Calu3 (cell line): ENCODE data around the gene HTR7. TPM values are rescaled to one million over a fixed set of nuclear protein-coding genes. Genes with fewer than 3 reads are reported as not detected.
"Not testable (repeated sequence)": the region's sequence is repeated elsewhere in the genome, so short reads cannot be mapped to it uniquely, and the experiment has no call there.

ENCODE experiments used
- BruUV-seq: library from RNA; stranded (reverse); fragments of 400-500 nt; replicated peaks from 2 replicates; lab custom pipeline; 2021; lab: Mats Ljungman, UMichigan
- CTCF ChIA-PET: fragments of 300-600 bp; sonication (Branson Sonifier 250); formaldehyde crosslinking; loops from one replicate; lab custom pipeline; 2022; ENCODE audit warnings: antibody characterized with exemption; lab: Charles Lee
- DNase-seq: peaks from one replicate; pipeline ENCODE4 v3.0.0; 2022
- H3K27ac Mint-ChIP-seq: one replicate; pipeline ENCODE4 v1.8.0; 2022; ENCODE audit warnings: mixed read lengths; ENCODE audit not compliant: unreplicated experiment
- H3K27me3 Mint-ChIP-seq: one replicate; pipeline ENCODE4 v1.8.0; 2022; ENCODE audit warnings: mixed read lengths; ENCODE audit not compliant: unreplicated experiment
- H3K36me3 Mint-ChIP-seq: one replicate; pipeline ENCODE4 v1.8.0; 2022; ENCODE audit warnings: mild to moderate bottlenecking, moderate library complexity, mixed read lengths; ENCODE audit not compliant: insufficient read depth, unreplicated experiment
- H3K4me1 Mint-ChIP-seq: one replicate; pipeline ENCODE4 v1.8.0; 2022; ENCODE audit warnings: mild to moderate bottlenecking, low read depth, mixed read lengths; ENCODE audit not compliant: unreplicated experiment
- H3K4me3 Mint-ChIP-seq: one replicate; pipeline ENCODE4 v1.8.0; 2022; ENCODE audit warnings: mild to moderate bottlenecking, low read depth, moderate library complexity, mixed read lengths; ENCODE audit not compliant: unreplicated experiment
- H3K9me3 Mint-ChIP-seq: one replicate; pipeline ENCODE4 v1.8.0; 2022; ENCODE audit warnings: low read depth, mixed read lengths; ENCODE audit not compliant: unreplicated experiment
- CTCF ChIP-seq: fragments of 200-600 bp; IDR thresholded peaks from one replicate; pipeline ENCODE4 v1.8.0; 2022; ENCODE audit warnings: antibody characterized with exemption; ENCODE audit not compliant: unreplicated experiment
- intact Hi-C: fragments of 100-400 bp; cut with micrococcal nuclease; formaldehyde crosslinking; loops from one replicate; pipeline ENCODE4 v1.10.0; 2022; ENCODE audit not compliant: unreplicated experiment
- total RNA-seq: library from RNA; stranded (reverse); gene quantifications from 2 replicates; pipeline ENCODE4 v1.2.3, GENCODE V29; 2022

The HTR7 gene
- total RNA-seq, 1 experiment from 2014 or later: 0.12 TPM

- intact Hi-C loops: no loop called here
These were observed 35.3 kb downstream of the HTR7 start for GRCh38 chr10:90822508-90822907.

GRCh38 chr10:90821864-90822263 lies 36.0 kb downstream of the HTR7 start:
- BruUV-seq, H3K36me3 Mint-ChIP-seq, H3K27ac Mint-ChIP-seq, H3K9me3 Mint-ChIP-seq, intact Hi-C loops, CTCF ChIA-PET, H3K4me1 Mint-ChIP-seq, DNase-seq, H3K4me3 Mint-ChIP-seq: not testable (repeated sequence)
- H3K27me3 Mint-ChIP-seq: peaks cover 24% of the 10 kb centered on the region

More at GRCh38 chr10:90822508-90822907, 35.3 kb downstream of the HTR7 start:
- DNase-seq: no peak
- no TSS peak for BruUV-seq
- Mint-ChIP-seq H3K27ac (no peak overlapping the region), H3K4me3 (no peak overlapping the region), H3K36me3 (no peaks in the 10 kb centered on the region), H3K4me1 (no peaks in the 10 kb centered on the region), H3K27me3 (peaks cover 28% of the 10 kb centered on the region), H3K9me3 (peaks cover 10% of the 10 kb centered on the region)
- CTCF ChIA-PET: no interaction called here
- TF ChIP-seq CTCF: no peak

GRCh38 chr10:90819911-90820310 lies 37.9 kb downstream of the HTR7 start:
- Mint-ChIP-seq H3K4me1 (no peaks in the 10 kb centered on the region), H3K27me3 (peaks cover 14% of the 10 kb centered on the region), H3K9me3 (peaks cover 7% of the 10 kb centered on the region), H3K27ac (no peak overlapping the region), H3K4me3 (no peak overlapping the region), H3K36me3 (no peaks in the 10 kb centered on the region)
- CTCF ChIA-PET: no interaction called here
- no TSS peak for BruUV-seq
- DNase-seq: no peak
- TF ChIP-seq CTCF: no peak
- intact Hi-C loops: no loop called here

GRCh38 chr10:90818736-90819135 lies 39.1 kb downstream of the HTR7 start:
- CTCF ChIA-PET: interaction anchor here (0.5 kb wide), 1 partner anchor 1115 kb away, joined by 3 read pairs; no protein-coding TSS in a partner anchor
- H3K4me1 Mint-ChIP-seq: no peaks in the 10 kb centered on the region
- TF ChIP-seq CTCF: no peak
- H3K4me3 Mint-ChIP-seq: no peak overlapping the region
- no peak overlapping the region for H3K27ac Mint-ChIP-seq
- no peak for DNase-seq
- H3K27me3 Mint-ChIP-seq: peaks cover 14% of the 10 kb centered on the region
- BruUV-seq: no TSS peak
- H3K9me3 Mint-ChIP-seq: peaks cover 7% of the 10 kb centered on the region
- intact Hi-C loops: no loop called here
- H3K36me3 Mint-ChIP-seq: no peaks in the 10 kb centered on the region

GRCh38 chr10:90817128-90817889 lies 40.5 kb downstream of the HTR7 start:
- Mint-ChIP-seq H3K27ac (no peak overlapping the region), H3K4me3 (no peak overlapping the region), H3K4me1 (no peaks in the 10 kb centered on the region), H3K9me3 (peaks cover 6% of the 10 kb centered on the region), H3K27me3 (peaks cover 8% of the 10 kb centered on the region), H3K36me3 (no peaks in the 10 kb centered on the region)
- CTCF ChIA-PET: interaction anchor here (0.7 kb wide), 1 partner anchor 63 kb away, joined by 3 read pairs; no protein-coding TSS in a partner anchor
- intact Hi-C loops: no loop called here
- TF ChIP-seq CTCF: no peak
- DNase-seq: no peak
- BruUV-seq: no TSS peak
